Endothelial cell of umbilical vein (primary cell): ENCODE data around the gene ALDH1L2. TPM values are rescaled to one million over a fixed set of nuclear protein-coding genes. Genes with fewer than 3 reads are reported as not detected.

Source experiments
- BruUV-seq: library from RNA; stranded (reverse); fragments of 400-500 nt; replicated peaks from 2 replicates; lab custom pipeline; 2021; lab: Mats Ljungman, UMichigan
- CTCF ChIA-PET: fragments of 300-600, 350-600 bp; sonication (Branson Sonifier 250); formaldehyde crosslinking; loops from one replicate; lab custom pipeline; 2021; ENCODE audit warnings: antibody characterized with exemption, inconsistent platforms; lab: Charles Lee
- POLR2A ChIA-PET: fragments of 300-600, 350-600 bp; sonication (Branson Sonifier 250); formaldehyde crosslinking; loops from one replicate; lab custom pipeline; 2021; ENCODE audit warnings: antibody characterized with exemption, inconsistent platforms; lab: Charles Lee
- DNase-seq: peaks from one replicate; pipeline ENCODE4 v3.0.0-alpha.2; 2011; ENCODE audit warnings: low read depth, low spot score
- FAIRE-seq: peaks from 2 replicates; lab custom pipeline; 2011; peaks lifted over from hg19 to GRCh38; lab: Jason Lieb, UNC
- H2AFZ ChIP-seq: 2 replicates; pipeline ENCODE4 v1.6.0; 2012; ENCODE audit warnings: low read depth, low read length, control low read depth, inconsistent platforms
- H3K27ac ChIP-seq: 2 replicates; pipeline ENCODE4 v1.5.1; 2011; ENCODE audit warnings: low read depth, mild to moderate bottlenecking, control low read depth, low read length, moderate library complexity; ENCODE audit not compliant: insufficient read depth
- H3K27me3 ChIP-seq, 2 experiments: 2 replicates each; pipeline versions ENCODE4 v1.6.0 to v1.6.1; 2011; ENCODE audit warnings: low read length in 2 of 2, mixed read lengths in 1 of 2; ENCODE audit not compliant: control insufficient read depth in 2 of 2, insufficient read depth in 2 of 2
- H3K36me3 ChIP-seq, 2 experiments: 2 replicates in 1 of 2; 3 replicates in 1 of 2; pipeline ENCODE4 v1.5.1; 2011; ENCODE audit warnings: low read length in 2 of 2, mild to moderate bottlenecking in 1 of 2, moderate library complexity in 1 of 2; ENCODE audit not compliant: control insufficient read depth in 2 of 2, insufficient read depth in 2 of 2; ENCODE audit errors: extremely low read depth in 1 of 2
- H3K4me1 ChIP-seq: 3 replicates; pipeline ENCODE4 v1.5.1; 2011; ENCODE audit warnings: mild to moderate bottlenecking, low read length; ENCODE audit not compliant: control insufficient read depth, insufficient read depth; ENCODE audit errors: extremely low read depth
- H3K4me2 ChIP-seq: 2 replicates; pipeline ENCODE4 v1.6.1; 2011; ENCODE audit warnings: low read length, control low read depth, mixed read lengths; ENCODE audit not compliant: insufficient read depth
- H3K4me3 ChIP-seq, 3 experiments: fragments of 200-600 bp in 1 of 3; sonication (generic), shearing (Covaris generic) in 1 of 3; replicated peaks in 1 of 3; 2 replicates each; pipeline ENCODE4 v1.5.1; 2011 to 2016; ENCODE audit warnings: control low read depth in 3 of 3, low read length in 3 of 3, mild to moderate bottlenecking in 2 of 3, inconsistent platforms in 1 of 3, low read depth in 1 of 3, moderate library complexity in 1 of 3; ENCODE audit not compliant: insufficient read depth in 1 of 3
- H3K79me2 ChIP-seq: 2 replicates; pipeline ENCODE4 v1.6.0; 2012; ENCODE audit warnings: low read length, inconsistent platforms; ENCODE audit not compliant: control insufficient read depth, insufficient read depth
- H3K9ac ChIP-seq: replicated peaks from 2 replicates; pipeline ENCODE3; 2011; ENCODE audit warnings: low read length, control low read depth; ENCODE audit not compliant: insufficient read depth; ENCODE audit errors: extremely low read depth
- H3K9me1 ChIP-seq: replicated peaks from 3 replicates; pipeline ENCODE4 v1.6.0; 2011; ENCODE audit warnings: mild to moderate bottlenecking, low read length; ENCODE audit not compliant: control insufficient read depth, insufficient read depth; ENCODE audit errors: extremely low read depth
- H3K9me3 ChIP-seq: replicated peaks from 2 replicates; pipeline ENCODE4 v1.5.1; 2012; ENCODE audit warnings: low read length, inconsistent platforms; ENCODE audit not compliant: control insufficient read depth, insufficient read depth
- H4K20me1 ChIP-seq: replicated peaks from 2 replicates; pipeline ENCODE3; 2011; ENCODE audit warnings: mild to moderate bottlenecking, low read length; ENCODE audit not compliant: control insufficient read depth, insufficient read depth; ENCODE audit errors: extremely low read depth
- FOS ChIP-seq: IDR thresholded peaks from 2 replicates; pipeline ENCODE4 v1.6.1; 2011; ENCODE audit warnings: mild to moderate bottlenecking, low read length, moderate library complexity, borderline replicate concordance; ENCODE audit not compliant: insufficient read depth
- MYC ChIP-seq: IDR thresholded peaks from one replicate; pipeline ENCODE4 v1.6.1; 2011; ENCODE audit warnings: mild to moderate bottlenecking, low read depth, low read length
- dilution Hi-C: fragments of 300-500 bp; cut with MboI; formaldehyde crosslinking; loops from one replicate; pipeline ENCODE4 v1.15.0; 2019; ENCODE audit warnings: low sequenced_read_pairs; ENCODE audit not compliant: extremely low pct_ligation_motif_present
- intact Hi-C: fragments of 100-400 bp; cut with micrococcal nuclease; formaldehyde crosslinking; loops from one replicate; pipeline ENCODE4 v1.10.0; 2022
- polyA plus RNA-seq, 4 experiments: library from polyadenylated mRNA; depleted of rRNA in 3 of 4; stranded (reverse) in 3 of 4; unstranded in 1 of 4; fragments of >200 nt; gene quantifications; 2 replicates each; pipeline versions ENCODE4 v1.2.1 to v1.2.3, GENCODE V29; 2011 to 2012; ENCODE audit warnings: missing spikeins in 1 of 4
- total RNA-seq: library from RNA; stranded (reverse); gene quantifications from 2 replicates; pipeline ENCODE4 v1.2.3, GENCODE V29; 2021

ALDH1L2 gene
- total and polyA plus RNA-seq, 2 donors (not counting 3 experiments of a cell fraction or from before 2014, with no cell fraction given), result 1.4 to 2.5 TPM

DNA sequence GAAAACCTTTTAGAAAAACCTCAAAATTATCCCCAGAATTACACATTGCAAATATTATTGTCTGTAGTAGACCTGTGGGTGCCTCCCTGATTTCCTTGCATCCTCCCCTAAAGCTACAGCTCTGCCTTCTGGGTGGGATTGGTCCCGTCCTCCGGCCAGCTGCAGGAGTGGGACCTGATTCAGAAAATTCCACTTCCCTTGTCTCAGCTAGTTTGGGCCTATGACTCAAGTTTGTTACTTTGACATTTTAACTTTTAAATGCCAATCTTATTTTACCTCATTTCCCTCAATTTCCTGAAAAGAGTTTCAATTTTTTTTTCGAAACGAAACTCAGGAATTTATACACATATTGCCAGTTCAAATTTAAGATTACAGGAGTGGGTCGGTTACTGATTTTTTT, 113.0 kb downstream of the ALDH1L2 start:
- no peak overlapping the region for H3K4me3 ChIP-seq
- dilution Hi-C loops (no loop called here), intact Hi-C loops (loop anchor here (5.0 kb wide), 1 partner anchor 941 kb away; no protein-coding TSS in a partner anchor)
- H3K36me3 ChIP-seq, result no peaks in the 10 kb centered on the region
- peaks cover 0 to 2% of the 10 kb centered on the region in 2 experiments for H3K27me3 ChIP-seq
- H3K9ac ChIP-seq, result no peak overlapping the region
- no TSS peak for BruUV-seq
- DNase-seq (peak; percentile 48), FAIRE-seq (no peak)
- no peaks in the 10 kb centered on the region for H3K79me2 ChIP-seq
- H3K27ac ChIP-seq, result no peak overlapping the region
- H2AFZ ChIP-seq, result peak overlapping the region; percentile 21
- ChIA-PET CTCF (interaction anchor here (1.0 to 2.3 kb wide), 5 partner anchors 11 to 317 kb away, joined by 3 to 17 read pairs (median 4); partner anchors contain the start of gene NOPCHAP1), POLR2A (no interaction called here)
- H3K9me3 ChIP-seq, result no peaks in the 10 kb centered on the region
- H3K4me1 ChIP-seq, result no peaks in the 10 kb centered on the region
- no peaks in the 10 kb centered on the region for H3K9me1 ChIP-seq
- TF ChIP-seq FOS (peak; percentile 47), MYC (no peak)
- H3K4me2 ChIP-seq, result no peak overlapping the region
- no peaks in the 10 kb centered on the region for H4K20me1 ChIP-seq

Other genes with a start within 250 kb of the ALDH1L2 start
- 7.5 and 8.0 TPM in 2 replicates for gene SLC41A2, start 126.2 kb downstream of the ALDH1L2 start, total RNA-seq
- gene SLC41A2, start 126.2 kb downstream of the ALDH1L2 start, polyA plus RNA-seq, result 0.97 and 1.7 TPM in 2 replicates
- 17.8 and 18.2 TPM in 2 replicates for gene NOPCHAP1, start 98.1 kb downstream of the ALDH1L2 start, total RNA-seq
- 5.1 and 6.1 TPM in 2 replicates for gene NOPCHAP1, start 98.1 kb downstream of the ALDH1L2 start, polyA plus RNA-seq
- 99.8 and 123 TPM in 2 replicates for gene WASHC4, start 23.3 kb upstream of the ALDH1L2 start, total RNA-seq
- gene WASHC4, start 23.3 kb upstream of the ALDH1L2 start, polyA plus RNA-seq, result 22.0 and 30.4 TPM in 2 replicates
- gene APPL2, start 151.7 kb upstream of the ALDH1L2 start, total RNA-seq, result 21.4 and 31.8 TPM in 2 replicates
- gene APPL2, start 151.7 kb upstream of the ALDH1L2 start, polyA plus RNA-seq, result 8.1 and 9.2 TPM in 2 replicates
- 60.7 and 73.6 TPM in 2 replicates for gene C12orf75, start 246.2 kb upstream of the ALDH1L2 start, total RNA-seq
- gene C12orf75, start 246.2 kb upstream of the ALDH1L2 start, polyA plus RNA-seq, result 23.6 and 27.6 TPM in 2 replicates